Stimulated activated CD4-positive, alpha-beta T cell treated with anti-CD3 and anti-CD28 coated beads, Interleukin-4, amount 100 ng/mL, for 4 hours (primary cell): Measurements from ENCODE around the gene CDCA7.
"Not testable (repeated sequence)": the region's sequence is repeated elsewhere in the genome, so short reads cannot be mapped to it uniquely, and the experiment has no call there.

ENCODE experiments used
- DNase-seq, 2 experiments: peaks; one replicate each; pipeline ENCODE4 v3.0.0-alpha.2; 2020

The CDCA7 gene

DNA sequence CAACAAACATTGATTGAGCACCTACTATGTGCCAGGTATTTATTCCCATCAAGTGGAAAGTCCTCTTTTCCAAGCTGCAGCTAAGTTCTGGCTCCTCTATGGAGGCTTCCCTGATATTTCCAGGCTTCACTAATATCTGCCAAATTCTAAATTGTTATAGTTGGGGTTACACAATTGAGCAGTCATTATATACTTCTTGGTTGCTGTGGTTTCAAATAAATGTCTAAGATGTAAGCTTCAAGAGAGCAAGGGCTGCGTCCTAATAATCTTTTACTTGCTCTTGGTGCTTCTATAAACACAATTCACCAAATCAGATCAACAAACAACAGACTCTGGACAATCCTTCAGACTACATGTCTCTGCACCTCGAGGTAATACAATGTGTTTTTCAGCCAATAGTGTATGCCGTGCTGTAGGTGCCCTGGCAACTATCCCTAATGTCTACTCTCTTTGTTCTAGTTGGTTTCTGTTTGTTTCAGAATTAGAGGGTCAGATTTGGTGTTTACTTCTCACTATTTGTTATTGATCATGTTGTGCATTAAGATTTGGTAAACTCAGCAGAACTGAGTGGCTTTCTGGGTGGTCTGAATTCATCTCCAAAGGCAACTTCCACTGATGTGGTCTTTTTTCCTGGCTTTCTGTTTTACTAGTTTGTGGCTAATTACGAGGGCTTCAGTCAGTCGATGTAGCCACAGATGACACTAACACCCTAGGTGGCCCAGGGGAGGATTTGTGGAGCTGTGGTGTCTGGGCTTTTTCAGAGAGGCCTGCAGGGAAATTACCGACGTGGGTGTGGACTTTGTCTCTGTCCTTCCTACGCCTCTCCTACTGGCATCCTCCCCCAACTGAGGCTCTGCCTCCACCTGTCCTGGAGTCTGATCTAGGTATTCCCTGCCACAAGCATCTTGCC lies 50.4 kb downstream of the CDCA7 start:
- DNase-seq, result no peak

DNA sequence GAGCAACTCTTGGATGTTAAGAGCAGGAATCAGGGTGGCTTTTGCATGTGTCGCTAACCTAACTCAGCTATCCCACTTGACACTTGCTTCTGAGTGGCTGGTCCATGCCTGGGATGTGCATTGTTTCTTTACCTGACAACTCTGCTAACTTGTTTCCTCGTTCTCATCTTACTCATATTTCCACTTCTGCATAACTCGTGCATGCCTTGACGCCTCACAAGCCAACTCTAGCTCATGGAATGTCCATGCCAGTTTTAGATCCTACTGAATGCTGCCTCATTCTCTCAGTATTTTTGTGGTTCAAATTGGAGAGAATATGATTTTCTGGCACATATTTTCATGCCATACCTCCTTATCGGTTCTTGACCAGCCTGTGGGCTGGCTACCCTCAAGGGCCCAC lies 52.5 kb downstream of the CDCA7 start:
- DNase-seq, result no peak

DNA sequence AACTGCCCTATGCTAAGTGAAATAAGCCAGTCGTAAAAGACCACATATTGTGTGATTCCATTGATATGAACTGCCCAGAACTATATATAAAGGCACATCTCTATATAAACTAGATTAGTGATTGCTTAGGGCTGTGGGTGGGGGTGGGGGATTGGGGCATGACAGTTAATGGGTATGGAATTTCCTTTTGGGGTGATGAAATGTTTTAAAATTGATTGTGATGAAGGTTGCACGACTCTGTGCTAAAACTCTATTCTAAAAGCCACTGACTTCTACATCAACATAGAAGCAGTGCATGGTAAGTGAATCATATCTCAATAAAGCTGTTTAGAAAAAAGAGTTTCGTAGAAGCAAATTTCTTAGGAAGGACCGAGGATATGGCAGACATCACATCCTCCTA lies 53.0 kb downstream of the CDCA7 start:
- no peak for DNase-seq

DNA sequence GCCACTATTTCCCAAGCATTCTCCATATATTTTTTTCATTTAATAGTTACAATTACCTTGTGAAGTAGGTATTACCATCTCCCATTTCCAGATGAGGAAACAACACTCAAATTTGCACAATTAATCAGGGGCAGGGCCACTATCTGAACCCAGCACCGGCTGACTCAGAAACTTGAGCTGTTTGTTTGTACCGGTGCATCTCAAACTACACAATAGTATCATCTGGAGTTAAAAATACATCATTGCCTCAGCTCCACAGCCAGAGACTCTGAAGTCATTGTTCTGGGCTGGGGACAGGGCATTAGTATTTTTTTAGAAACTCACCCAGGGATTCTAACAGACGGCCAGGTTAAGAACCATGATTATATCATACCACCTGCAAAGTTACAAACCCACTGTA lies 55.9 kb downstream of the CDCA7 start:
- DNase-seq, result no peak

DNA sequence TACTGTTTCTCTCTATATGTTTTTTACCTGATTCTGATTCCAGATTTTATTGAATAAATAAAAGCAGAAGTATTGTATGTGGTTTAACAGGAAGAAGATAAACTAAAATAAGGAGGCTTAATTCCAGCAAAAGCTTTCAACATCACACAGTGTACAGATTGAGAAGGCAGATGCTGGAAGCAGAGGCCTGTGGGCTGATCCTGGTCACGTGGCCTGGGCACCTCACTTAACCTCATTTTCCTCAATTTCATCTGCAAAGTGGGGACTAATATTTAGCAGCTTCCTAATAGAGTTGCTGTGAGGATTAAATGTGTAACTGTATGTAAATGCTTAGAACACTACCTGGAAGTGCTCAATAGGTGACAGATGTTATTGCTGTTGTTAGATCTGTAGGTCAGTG lies 58.0 kb downstream of the CDCA7 start:
- DNase-seq, result no peak

DNA sequence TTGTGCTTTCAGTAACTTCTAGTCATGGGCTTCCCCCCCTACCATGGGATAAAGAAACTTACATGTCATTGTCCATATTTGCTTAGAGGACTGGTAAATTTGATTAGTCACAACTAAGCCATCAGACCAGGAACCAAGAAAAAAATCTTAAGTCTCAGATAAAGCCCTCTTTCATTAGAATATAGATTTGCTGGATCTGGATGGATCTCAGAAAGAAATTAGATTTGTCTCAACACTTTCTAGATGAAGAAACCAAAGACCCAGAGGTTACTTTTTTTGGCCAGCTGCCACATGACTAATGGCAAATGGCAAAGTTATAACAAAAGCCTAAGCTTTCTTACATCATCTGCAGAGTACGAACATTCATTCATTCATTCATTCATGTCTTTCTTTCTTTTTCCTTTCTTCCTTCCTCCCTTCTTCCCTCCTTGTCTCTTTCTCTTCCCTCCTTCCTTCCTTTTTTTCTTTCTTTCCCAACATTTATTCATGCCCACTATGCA lies 60.2 kb downstream of the CDCA7 start:
- no peak for DNase-seq

DNA sequence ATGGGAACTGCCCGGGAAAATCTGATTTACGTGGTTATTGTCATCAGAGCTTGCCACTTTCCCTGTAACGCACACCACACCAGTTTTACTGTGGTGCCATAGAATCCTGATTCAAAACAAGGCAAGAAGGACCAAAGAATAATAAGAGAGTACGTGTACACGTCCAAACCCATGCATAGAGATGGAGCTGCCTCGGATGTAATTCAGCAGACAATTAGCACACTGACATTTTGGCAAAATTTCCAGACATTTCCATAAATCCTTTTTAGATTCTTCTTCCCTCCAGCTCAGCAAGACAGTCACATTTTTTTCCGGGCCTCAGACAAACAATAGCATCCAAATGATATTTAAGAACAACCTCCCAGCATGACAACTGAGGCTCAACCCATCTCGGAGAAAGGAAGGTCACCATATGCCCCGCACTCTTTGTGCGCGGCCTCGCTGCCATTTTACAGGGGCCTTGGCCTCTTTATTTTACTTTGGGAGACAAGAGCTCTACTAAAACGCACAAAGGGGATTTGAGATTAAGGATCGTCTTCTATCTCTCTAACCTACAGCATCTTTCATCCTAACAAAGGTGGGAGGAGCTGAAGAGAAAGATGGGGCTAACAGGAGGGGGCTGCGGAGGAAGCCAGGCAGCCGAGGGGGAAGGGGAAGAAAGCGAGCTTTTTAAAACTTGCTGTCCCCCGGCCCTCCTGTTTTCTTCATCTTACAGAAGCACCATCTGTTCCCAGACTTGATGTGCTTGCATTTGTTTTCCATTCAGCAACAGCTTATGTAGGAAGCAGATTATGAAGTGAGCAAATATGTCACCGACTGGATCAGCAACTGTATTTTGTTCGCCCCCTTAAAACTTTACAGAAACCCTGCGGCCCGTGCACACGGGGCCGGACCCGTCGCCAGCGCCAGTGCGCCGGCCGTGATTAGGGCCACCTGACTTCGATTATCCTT lies 61.0 kb downstream of the CDCA7 start:
- no peak for DNase-seq

DNA sequence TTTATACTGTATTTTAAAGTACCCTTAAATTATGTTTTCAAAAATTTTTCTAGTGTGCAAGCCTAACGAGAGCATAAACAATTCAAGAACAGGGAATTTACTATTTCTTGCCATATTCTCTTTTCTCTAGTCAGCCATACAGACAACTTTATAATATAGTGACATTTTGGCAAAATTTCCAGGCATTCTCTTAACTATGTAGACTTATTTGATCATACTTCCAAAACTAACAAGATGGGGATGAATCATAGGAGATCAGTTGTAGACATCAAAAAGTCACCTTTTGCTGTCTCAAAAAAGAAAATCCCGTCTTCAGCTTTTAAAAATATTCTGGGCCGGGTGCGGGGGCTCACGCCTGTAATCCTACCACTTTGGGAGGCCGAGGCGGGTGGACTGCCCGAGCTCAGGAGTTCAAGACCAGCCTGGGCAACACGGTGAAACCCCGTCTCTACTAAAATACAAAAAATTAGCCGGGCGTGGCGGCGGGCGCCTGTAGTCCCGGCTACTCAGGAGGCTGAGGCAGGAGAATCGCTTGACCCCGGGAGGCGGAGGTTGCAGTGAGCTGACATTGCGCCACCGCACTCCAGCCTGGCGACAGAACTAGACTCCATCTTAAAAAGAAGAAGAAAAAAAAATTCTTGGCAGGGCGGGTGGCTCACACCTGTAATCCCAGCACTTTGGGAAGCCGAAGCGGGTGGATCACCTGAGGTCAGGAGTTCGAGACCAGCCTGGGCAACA lies 61.9 kb downstream of the CDCA7 start:
- not testable (repeated sequence) for DNase-seq

DNA sequence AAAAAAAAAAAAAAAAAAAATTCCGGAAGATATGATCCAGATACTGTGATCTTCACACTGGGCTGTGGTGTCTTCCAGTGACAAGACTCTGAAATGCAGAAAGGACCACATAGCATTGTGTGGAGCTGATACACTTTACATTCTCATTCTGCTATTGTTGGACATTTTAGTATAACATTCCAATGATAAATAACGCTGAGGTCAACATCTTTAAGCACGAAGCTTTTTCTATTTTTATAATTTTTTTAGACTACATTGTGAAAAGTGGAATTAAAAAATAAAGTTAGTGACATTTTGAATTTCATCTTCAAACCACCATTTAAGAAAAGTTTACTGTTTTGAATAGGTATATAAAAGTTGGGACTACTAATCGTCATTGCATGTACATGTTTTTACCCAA lies 62.7 kb downstream of the CDCA7 start:
- DNase-seq, result no peak

DNA sequence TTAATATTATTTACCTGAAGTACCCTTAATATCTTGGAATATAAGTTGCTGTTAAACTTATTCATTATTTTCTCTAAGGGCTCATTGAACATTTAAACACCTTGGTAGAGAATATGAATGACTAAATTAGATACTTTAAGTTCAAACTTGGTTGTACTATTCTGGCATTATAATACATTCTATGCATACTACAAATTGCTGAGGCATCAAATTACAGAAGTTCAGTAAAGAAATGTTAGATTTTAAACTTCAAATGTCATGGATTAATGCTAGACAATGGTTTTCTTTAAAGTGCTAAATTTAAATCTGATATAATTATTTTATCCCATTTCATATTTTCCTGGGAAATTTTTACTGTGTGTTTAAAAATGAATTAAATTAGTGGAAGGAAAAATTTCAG lies 63.1 kb downstream of the CDCA7 start:
- DNase-seq, result no peak
